D721Med (cell line): ENCODE measurements around the gene CD36.

Experiments
- DNase-seq: peaks from one replicate; pipeline ENCODE4 v3.0.0; 2011; ENCODE audit warnings: low spot score; ENCODE audit not compliant: insufficient read length
- FAIRE-seq: peaks from 2 replicates; lab custom pipeline; 2011; peaks lifted over from hg19 to GRCh38; lab: Jason Lieb, UNC
- TF ChIP-seq, protein P1 (sequence below): IDR thresholded peaks from 2 replicates; pipeline ENCODE4 v1.5.1; 2012; ENCODE audit warnings: mild to moderate bottlenecking, control low read depth; ENCODE audit not compliant: insufficient read depth; ENCODE audit errors: missing control alignments

Gene CD36

GRCh38 chr7:80682744-80683143 lies 44.3 kb downstream of the CD36 start:
- FAIRE-seq (no peak), DNase-seq (no peak)
- TF ChIP-seq, protein P1, sequence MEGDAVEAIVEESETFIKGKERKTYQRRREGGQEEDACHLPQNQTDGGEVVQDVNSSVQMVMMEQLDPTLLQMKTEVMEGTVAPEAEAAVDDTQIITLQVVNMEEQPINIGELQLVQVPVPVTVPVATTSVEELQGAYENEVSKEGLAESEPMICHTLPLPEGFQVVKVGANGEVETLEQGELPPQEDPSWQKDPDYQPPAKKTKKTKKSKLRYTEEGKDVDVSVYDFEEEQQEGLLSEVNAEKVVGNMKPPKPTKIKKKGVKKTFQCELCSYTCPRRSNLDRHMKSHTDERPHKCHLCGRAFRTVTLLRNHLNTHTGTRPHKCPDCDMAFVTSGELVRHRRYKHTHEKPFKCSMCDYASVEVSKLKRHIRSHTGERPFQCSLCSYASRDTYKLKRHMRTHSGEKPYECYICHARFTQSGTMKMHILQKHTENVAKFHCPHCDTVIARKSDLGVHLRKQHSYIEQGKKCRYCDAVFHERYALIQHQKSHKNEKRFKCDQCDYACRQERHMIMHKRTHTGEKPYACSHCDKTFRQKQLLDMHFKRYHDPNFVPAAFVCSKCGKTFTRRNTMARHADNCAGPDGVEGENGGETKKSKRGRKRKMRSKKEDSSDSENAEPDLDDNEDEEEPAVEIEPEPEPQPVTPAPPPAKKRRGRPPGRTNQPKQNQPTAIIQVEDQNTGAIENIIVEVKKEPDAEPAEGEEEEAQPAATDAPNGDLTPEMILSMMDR, result no peak

DNA sequence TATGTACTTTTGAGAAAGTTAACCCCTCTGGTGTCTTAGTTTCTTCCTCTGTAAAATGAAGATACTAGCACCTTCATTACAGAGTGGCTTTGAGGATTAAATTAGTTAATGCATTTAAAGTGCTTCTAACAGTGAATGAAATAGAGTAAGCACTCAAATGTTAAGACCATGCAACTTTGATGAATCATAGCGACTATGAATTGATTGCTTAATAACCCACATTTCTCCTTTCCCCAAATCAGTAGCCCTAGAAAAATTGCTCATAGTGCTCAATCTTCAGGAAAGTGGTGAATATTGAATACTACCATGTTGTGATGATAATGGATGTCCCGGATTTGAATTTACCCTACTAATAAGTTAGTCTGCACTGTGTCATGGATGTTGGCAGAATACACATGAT lies 48.1 kb downstream of the CD36 start:
- TF ChIP-seq, protein P1, result no peak
- DNase-seq (no peak), FAIRE-seq (no peak)

DNA sequence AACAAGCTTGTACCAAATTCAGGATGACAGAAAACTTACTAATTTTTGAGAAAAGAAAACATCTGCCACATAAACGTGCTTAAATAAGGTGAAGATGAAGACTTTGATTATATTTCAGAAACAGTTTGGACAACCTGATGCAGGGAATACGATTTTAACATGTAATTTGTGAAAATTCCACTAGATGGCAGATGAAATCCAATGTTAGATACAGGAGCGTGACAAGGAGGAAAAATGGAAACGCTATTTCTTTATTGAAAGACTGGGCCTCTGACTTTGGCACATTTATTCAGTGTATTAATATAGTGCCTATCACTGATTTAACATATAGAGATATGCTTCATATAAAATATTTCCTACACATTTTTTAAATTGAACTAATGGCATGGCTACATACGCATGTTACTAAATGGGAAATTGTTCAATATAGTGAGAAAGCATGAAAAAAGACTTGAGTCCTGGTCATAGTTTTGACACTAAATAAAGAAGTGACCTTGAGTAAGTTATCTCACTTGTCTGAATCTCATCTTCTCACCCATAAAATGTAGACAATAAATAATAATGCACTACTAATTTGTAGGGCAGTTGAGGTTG lies 60.7 kb downstream of the CD36 start:
- TF ChIP-seq, protein P1, result peak; percentile 74
- DNase-seq (no peak), FAIRE-seq (peak; percentile 70)

- DNase-seq (no peak), FAIRE-seq (peak; percentile 29)
- TF ChIP-seq, protein P1, result no peak
Measured at GRCh38 chr7:80699721-80700256, 61.3 kb downstream of the CD36 start.

DNA sequence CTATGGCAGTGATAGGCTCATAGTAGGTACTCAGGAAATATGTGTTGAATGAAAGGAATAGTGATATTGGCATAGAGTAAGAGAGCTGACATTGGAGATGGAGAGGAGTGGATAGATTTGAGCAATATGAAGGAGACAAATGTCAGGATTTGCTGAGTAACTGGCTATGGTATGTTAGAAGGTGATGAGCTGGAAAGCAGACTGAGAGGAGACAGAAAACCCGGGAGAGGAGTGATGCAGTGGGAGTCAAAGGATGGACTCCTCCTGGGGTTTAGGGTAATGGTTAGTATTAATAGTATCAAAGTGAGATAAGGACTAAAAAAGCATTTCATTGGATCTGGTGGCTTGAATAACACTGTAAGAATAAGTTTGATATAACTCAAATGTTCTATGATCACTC lies 64.8 kb downstream of the CD36 start:
- DNase-seq (no peak), FAIRE-seq (no peak)
- TF ChIP-seq, protein P1, result no peak

DNA sequence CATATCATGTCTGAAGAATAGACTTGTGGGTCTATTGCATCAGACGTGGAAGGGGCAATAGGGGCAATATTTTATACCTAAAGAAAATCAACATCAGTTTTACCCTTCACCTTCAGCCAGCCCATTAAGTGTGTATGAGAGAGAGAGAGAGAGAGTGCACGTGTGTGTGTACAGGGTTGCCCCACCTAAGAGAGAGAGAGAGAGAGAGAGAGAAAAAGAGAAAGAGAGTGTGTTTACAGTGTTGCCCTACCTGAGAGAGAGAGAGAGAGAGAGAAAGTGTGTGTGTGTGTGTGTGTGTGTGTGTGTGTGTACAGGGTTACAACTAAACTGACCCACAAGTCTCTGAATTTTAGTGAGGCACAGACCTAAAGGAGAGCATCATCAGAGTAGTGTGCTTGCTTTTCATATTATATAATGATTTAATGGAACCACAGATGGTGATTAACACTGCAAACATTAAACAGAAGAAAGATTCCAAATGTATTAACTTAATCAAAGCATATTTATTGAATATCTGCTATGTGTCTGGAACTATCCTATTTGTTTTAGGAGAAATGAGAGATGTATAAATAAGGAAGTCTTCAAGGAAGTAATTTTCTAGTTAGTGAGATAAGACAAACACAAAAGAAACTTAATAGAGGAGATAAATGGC lies 66.8 kb downstream of the CD36 start:
- no peak for FAIRE-seq
- no peak for DNase-seq
- TF ChIP-seq, protein P1, result no peak

GRCh38 chr7:80707318-80707717 lies 68.9 kb downstream of the CD36 start:
- DNase-seq (no peak), FAIRE-seq (no peak)
- TF ChIP-seq, protein P1, result no peak
